Adipocyte (in vitro differentiated cells): ENCODE measurements around the gene ACD.

Source experiments
- DNase-seq: peaks from one replicate; pipeline ENCODE4 v3.0.0-alpha.2; 2015; ENCODE audit warnings: low read depth
- H3K27me3 ChIP-seq: replicated peaks from 2 replicates; pipeline ENCODE4 v1.7.0; 2013; ENCODE audit warnings: mild to moderate bottlenecking, low read length, moderate library complexity; ENCODE audit not compliant: control insufficient read depth, insufficient read depth
- H3K36me3 ChIP-seq: 2 replicates; pipeline ENCODE4 v1.7.0; 2013; ENCODE audit warnings: low read length, mild to moderate bottlenecking, moderate library complexity; ENCODE audit not compliant: control insufficient read depth, insufficient read depth, severe bottlenecking
- H3K4me1 ChIP-seq: 2 replicates; pipeline ENCODE4 v1.7.0; 2013; ENCODE audit warnings: mild to moderate bottlenecking, low read length, moderate library complexity; ENCODE audit not compliant: control insufficient read depth, insufficient read depth
- H3K4me3 ChIP-seq: 2 replicates; pipeline ENCODE4 v1.7.0; 2013; ENCODE audit warnings: mild to moderate bottlenecking, low read length, moderate library complexity
- H3K9ac ChIP-seq: 2 replicates; pipeline ENCODE4 v1.7.0; 2013; ENCODE audit warnings: mild to moderate bottlenecking, low read length, moderate library complexity
- H3K9me3 ChIP-seq: 2 replicates; pipeline ENCODE4 v1.7.0; 2013; ENCODE audit warnings: mild to moderate bottlenecking, low read length, moderate library complexity; ENCODE audit not compliant: control insufficient read depth

The ACD gene

GRCh38 chr16:67660564-67661028 lies 536 bp upstream of the ACD start, which contains the start of gene PARD6A:
TSS of gene PARD6A (plus strand) at chr16:67660960. CDS start at chr16:67661039, 79 bp downstream.
- Histone ChIP-seq H3K36me3 (peaks cover 5% of the 10 kb centered on the region), H3K4me3 (peak within 1 kb of the TSS; percentile 98), H3K4me1 (peaks cover 15% of the 10 kb centered on the region), H3K9ac (peak within 1 kb of the TSS; percentile 94), H3K27me3 (no peaks in the 10 kb centered on the region), H3K9me3 (no peaks in the 10 kb centered on the region)
- peak; percentile 99 for DNase-seq

GRCh38 chr16:67658849-67659674 lies 998 bp downstream of the ACD start:
- Histone ChIP-seq H3K27me3 (no peaks in the 10 kb centered on the region), H3K4me1 (peaks cover 12% of the 10 kb centered on the region), H3K9ac (peak overlapping the region; percentile 94), H3K36me3 (peaks cover 5% of the 10 kb centered on the region), H3K9me3 (no peaks in the 10 kb centered on the region), H3K4me3 (peak overlapping the region; percentile 98)
- DNase-seq = no peak

- no peak overlapping the region for H3K4me3 ChIP-seq
Observed at GRCh38 chr16:67657751-67658518, 2.1 kb downstream of the ACD start.

GRCh38 chr16:67657017-67657608 lies 2.9 kb downstream of the ACD start:
- no peak for DNase-seq
- H3K36me3 ChIP-seq = peaks cover 5% of the 10 kb centered on the region

More at GRCh38 chr16:67657751-67658518, 2.1 kb downstream of the ACD start:
- H3K36me3 ChIP-seq = peaks cover 5% of the 10 kb centered on the region
- peaks cover 15% of the 10 kb centered on the region for H3K4me1 ChIP-seq
- no peaks in the 10 kb centered on the region for H3K27me3 ChIP-seq
- H3K9me3 ChIP-seq = no peaks in the 10 kb centered on the region
- no peak overlapping the region for H3K9ac ChIP-seq
- no peak for DNase-seq

GRCh38 chr16:67656344-67657016 lies 3.6 kb downstream of the ACD start:
- H3K27me3 ChIP-seq = peaks cover 10% of the 10 kb centered on the region
- no peak overlapping the region for H3K4me3 ChIP-seq
- no peak overlapping the region for H3K9ac ChIP-seq
- H3K4me1 ChIP-seq = peaks cover 15% of the 10 kb centered on the region
- no peak for DNase-seq
- peaks cover 5% of the 10 kb centered on the region for H3K36me3 ChIP-seq
- no peaks in the 10 kb centered on the region for H3K9me3 ChIP-seq

More at GRCh38 chr16:67657017-67657608, 2.9 kb downstream of the ACD start:
- Histone ChIP-seq H3K27me3 (peaks cover 4% of the 10 kb centered on the region), H3K9ac (no peak overlapping the region), H3K4me1 (peaks cover 15% of the 10 kb centered on the region), H3K4me3 (no peak overlapping the region), H3K9me3 (no peaks in the 10 kb centered on the region)

GRCh38 chr16:67655363-67655762 lies 4.7 kb downstream of the ACD start:
- no peak overlapping the region for H3K4me3 ChIP-seq
- no peak overlapping the region for H3K9ac ChIP-seq
- no peak for DNase-seq
- H3K27me3 ChIP-seq = peaks cover 19% of the 10 kb centered on the region
- H3K36me3 ChIP-seq = peaks cover 5% of the 10 kb centered on the region
- peaks cover 11% of the 10 kb centered on the region for H3K4me1 ChIP-seq
- H3K9me3 ChIP-seq = no peaks in the 10 kb centered on the region

GRCh38 chr16:67654403-67654911 lies 5.6 kb downstream of the ACD start:
- peaks cover 8% of the 10 kb centered on the region for H3K4me1 ChIP-seq
- no peak for DNase-seq
- no peak overlapping the region for H3K4me3 ChIP-seq
- H3K27me3 ChIP-seq = peaks cover 27% of the 10 kb centered on the region
- H3K9ac ChIP-seq = no peak overlapping the region
- H3K9me3 ChIP-seq = no peaks in the 10 kb centered on the region
- peaks cover 5% of the 10 kb centered on the region for H3K36me3 ChIP-seq

- Histone ChIP-seq H3K9me3 (no peaks in the 10 kb centered on the region), H3K27me3 (peaks cover 30% of the 10 kb centered on the region), H3K9ac (no peak overlapping the region), H3K36me3 (peaks cover 5% of the 10 kb centered on the region), H3K4me1 (peaks cover 3% of the 10 kb centered on the region), H3K4me3 (peak overlapping the region; percentile 72)
- DNase-seq = no peak
Observed at GRCh38 chr16:67653789-67654402, 6.2 kb downstream of the ACD start.

GRCh38 chr16:67653128-67653788 lies 6.8 kb downstream of the ACD start:
- Histone ChIP-seq H3K27me3 (peaks cover 36% of the 10 kb centered on the region), H3K4me3 (peak overlapping the region; percentile 72), H3K4me1 (peaks cover 3% of the 10 kb centered on the region), H3K9me3 (no peaks in the 10 kb centered on the region), H3K9ac (no peak overlapping the region), H3K36me3 (peaks cover 5% of the 10 kb centered on the region)
- peak; percentile 50 for DNase-seq

GRCh38 chr16:67652578-67653127 lies 7.4 kb downstream of the ACD start:
- no peak overlapping the region for H3K4me3 ChIP-seq
- H3K9ac ChIP-seq = no peak overlapping the region
- H3K4me1 ChIP-seq = peaks cover 3% of the 10 kb centered on the region
- DNase-seq = peak; percentile 53
- H3K9me3 ChIP-seq = no peaks in the 10 kb centered on the region
- H3K27me3 ChIP-seq = peaks cover 41% of the 10 kb centered on the region
- H3K36me3 ChIP-seq = peaks cover 2% of the 10 kb centered on the region
